Measurements from ENCODE around the gene RGS12.

DNA sequence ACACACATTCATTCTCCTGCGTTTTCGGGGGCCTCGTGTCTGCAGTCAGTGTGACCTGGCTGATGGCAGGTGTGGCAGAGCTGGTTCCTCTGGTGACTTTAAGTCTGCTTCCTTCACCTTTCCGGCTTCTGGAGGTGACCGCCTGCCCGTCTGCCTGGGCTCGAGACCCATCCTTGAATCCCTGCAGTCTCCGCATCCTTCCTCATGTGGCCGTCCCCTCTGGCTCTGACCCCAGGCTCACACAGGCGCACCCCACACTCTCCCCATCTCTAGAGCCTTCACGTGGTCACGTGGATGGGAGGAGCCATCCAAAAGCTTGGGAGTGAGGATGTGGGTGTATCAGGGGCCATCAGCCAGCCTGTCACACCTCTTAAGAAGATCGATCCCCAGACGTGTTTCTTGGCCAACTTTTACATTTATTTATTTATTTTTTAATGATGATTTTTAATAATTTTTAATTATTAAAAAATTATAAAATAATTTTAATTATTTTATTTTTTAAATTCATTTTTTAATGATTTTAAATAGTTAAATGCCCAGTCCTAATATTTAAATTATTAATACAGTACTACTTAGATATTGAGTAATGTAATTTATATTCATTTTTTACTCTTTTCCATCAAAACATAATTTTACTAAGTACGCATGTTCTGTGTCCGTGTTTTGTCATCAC is 20.9 kb downstream of the RGS12 start:
- TF ChIP-seq, protein P1, sequence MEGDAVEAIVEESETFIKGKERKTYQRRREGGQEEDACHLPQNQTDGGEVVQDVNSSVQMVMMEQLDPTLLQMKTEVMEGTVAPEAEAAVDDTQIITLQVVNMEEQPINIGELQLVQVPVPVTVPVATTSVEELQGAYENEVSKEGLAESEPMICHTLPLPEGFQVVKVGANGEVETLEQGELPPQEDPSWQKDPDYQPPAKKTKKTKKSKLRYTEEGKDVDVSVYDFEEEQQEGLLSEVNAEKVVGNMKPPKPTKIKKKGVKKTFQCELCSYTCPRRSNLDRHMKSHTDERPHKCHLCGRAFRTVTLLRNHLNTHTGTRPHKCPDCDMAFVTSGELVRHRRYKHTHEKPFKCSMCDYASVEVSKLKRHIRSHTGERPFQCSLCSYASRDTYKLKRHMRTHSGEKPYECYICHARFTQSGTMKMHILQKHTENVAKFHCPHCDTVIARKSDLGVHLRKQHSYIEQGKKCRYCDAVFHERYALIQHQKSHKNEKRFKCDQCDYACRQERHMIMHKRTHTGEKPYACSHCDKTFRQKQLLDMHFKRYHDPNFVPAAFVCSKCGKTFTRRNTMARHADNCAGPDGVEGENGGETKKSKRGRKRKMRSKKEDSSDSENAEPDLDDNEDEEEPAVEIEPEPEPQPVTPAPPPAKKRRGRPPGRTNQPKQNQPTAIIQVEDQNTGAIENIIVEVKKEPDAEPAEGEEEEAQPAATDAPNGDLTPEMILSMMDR (conservative IDR thresholded peaks at IDR 0.05) = no peak
- no peak for TF ChIP-seq ZFX (IDR thresholded peaks at IDR 0.05)

All from C4-2B (cell line).